BJ (cell line): ENCODE results near the gene ZNF319. TPM values are rescaled to one million over a fixed set of nuclear protein-coding genes. Genes with fewer than 3 reads are reported as not detected.

ENCODE experiments used
- CTCF ChIA-PET: fragments of 350-600 bp; formaldehyde crosslinking; extraction: SDS; loops from one replicate; lab custom pipeline; 2021; ENCODE audit warnings: antibody characterized with exemption, inconsistent platforms; lab: Yijun Ruan, JAX
- POLR2A ChIA-PET: fragments of 300-600 bp; sonication (Branson Sonifier 250); formaldehyde crosslinking; extraction: SDS; loops from one replicate; lab custom pipeline; 2021; ENCODE audit warnings: antibody characterized with exemption; lab: Charles Lee
- DNase-seq: peaks from one replicate; pipeline ENCODE4 v3.0.0-alpha.2; 2011; ENCODE audit warnings: low read depth
- H3K27me3 ChIP-seq: 2 replicates; pipeline ENCODE4 v1.6.0; 2011; ENCODE audit warnings: low read length; ENCODE audit not compliant: control insufficient read depth, insufficient read depth
- H3K36me3 ChIP-seq: 2 replicates; pipeline ENCODE4 v1.5.1; 2011; ENCODE audit warnings: low read length; ENCODE audit not compliant: control insufficient read depth, insufficient read depth
- H3K4me3 ChIP-seq: 2 replicates; pipeline ENCODE4 v1.5.1; 2011; ENCODE audit warnings: low read depth, mild to moderate bottlenecking, control low read depth, low read length
- polyA plus RNA-seq: library from polyadenylated mRNA; depleted of rRNA; stranded (reverse); fragments of >200 nt; gene quantifications from 2 replicates; pipeline ENCODE4 v1.2.3, GENCODE V29; 2011
- TF ChIP-seq, protein P1 (sequence below): IDR thresholded peaks from 2 replicates; pipeline ENCODE4 v1.5.1; 2011; ENCODE audit warnings: low read depth, mild to moderate bottlenecking, control low read depth, inconsistent platforms, low read length, moderate library complexity; ENCODE audit not compliant: insufficient read depth

Gene ZNF319
- polyA plus RNA-seq, 1 experiment: 5.8 TPM

DNA sequence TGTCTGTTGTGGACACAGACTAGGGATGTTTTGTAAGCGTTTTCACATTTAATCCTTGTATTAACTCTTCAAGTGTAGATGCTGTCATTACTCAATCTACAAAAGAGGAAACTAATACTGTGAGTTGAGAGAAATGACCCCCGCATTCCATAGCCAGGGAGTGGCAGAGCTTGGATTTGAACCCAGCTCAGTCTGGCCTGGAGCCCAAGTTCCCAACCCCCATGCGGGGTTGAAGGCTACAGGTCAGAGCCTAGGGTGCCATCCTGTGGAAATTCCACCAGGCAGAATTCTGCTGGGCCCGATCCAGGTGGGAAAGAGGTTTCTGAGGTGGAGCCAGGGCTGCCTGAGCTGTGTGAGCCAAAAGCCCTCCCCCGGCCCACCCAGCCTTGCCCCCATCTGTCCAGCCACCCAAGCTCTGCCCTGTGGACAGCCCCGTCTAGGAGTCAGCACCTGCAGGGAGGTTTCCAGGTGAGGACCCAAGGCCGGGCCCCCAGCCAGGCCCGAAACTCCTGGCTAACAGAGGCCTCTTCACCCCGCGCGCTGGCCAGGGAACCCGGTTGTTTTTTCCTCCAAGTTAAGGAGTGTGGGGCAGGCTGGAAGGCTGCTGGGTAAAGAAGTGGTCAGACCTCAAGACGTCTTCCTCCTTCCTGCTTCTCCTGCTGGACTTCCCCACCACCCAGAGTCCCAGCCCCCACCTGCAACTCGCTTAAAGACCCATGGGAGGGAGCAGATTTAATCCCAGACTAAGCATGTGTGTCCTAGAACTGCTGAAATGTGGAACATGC, 30.7 kb upstream of the ZNF319 start:
- TF ChIP-seq, protein P1, sequence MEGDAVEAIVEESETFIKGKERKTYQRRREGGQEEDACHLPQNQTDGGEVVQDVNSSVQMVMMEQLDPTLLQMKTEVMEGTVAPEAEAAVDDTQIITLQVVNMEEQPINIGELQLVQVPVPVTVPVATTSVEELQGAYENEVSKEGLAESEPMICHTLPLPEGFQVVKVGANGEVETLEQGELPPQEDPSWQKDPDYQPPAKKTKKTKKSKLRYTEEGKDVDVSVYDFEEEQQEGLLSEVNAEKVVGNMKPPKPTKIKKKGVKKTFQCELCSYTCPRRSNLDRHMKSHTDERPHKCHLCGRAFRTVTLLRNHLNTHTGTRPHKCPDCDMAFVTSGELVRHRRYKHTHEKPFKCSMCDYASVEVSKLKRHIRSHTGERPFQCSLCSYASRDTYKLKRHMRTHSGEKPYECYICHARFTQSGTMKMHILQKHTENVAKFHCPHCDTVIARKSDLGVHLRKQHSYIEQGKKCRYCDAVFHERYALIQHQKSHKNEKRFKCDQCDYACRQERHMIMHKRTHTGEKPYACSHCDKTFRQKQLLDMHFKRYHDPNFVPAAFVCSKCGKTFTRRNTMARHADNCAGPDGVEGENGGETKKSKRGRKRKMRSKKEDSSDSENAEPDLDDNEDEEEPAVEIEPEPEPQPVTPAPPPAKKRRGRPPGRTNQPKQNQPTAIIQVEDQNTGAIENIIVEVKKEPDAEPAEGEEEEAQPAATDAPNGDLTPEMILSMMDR: no peak
- CTCF ChIA-PET: no interaction called here
- DNase-seq: no peak

DNA sequence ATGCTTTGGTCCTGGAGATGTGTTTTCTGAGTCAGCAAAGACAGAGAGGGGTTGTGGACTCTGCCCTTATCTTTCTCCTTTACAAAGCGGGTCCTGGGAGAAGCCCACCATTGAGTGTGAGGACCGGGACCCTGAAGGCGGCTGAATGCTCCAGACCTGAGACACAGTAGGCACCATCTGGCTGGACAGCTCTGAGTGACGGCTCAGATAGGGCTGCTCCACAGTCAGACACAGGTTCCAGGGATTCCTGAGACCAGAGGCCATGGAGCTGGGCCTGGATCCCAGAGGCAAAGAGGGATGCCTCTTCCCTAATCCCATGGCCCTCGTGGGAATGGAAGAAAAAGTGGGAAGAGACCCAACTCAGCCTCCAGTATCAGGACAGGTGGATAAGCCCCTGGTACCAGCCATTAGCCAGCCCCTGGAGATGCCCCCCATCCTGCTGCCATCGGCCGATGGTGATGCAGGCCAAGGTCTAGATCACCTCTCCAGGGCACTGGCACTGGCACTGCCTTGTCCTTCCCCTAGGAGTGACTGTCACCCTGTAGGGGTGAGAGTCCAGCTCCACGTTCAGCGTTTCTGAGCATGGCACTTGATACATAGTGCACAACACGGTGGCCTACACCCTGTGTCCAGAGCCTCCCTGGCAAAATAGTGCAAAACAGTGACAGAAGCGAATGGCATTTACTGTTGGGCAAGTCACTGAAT, 29.8 kb upstream of the ZNF319 start:
- TF ChIP-seq, protein P1: no peak
- H3K27me3 ChIP-seq: peaks cover 9% of the 10 kb centered on the region
- no peak for DNase-seq
- no peak overlapping the region for H3K4me3 ChIP-seq
- ChIA-PET CTCF (no interaction called here), POLR2A (interaction anchor here (0.5 kb wide), 1 partner anchor 109 kb away, joined by 5 read pairs; no protein-coding TSS in a partner anchor)
- H3K36me3 ChIP-seq: no peaks in the 10 kb centered on the region

More for the DNA sequence above, 30.7 kb upstream of the ZNF319 start:
- POLR2A ChIA-PET: no interaction called here
- Histone ChIP-seq H3K4me3 (no peak overlapping the region), H3K36me3 (no peaks in the 10 kb centered on the region), H3K27me3 (peaks cover 9% of the 10 kb centered on the region)

DNA sequence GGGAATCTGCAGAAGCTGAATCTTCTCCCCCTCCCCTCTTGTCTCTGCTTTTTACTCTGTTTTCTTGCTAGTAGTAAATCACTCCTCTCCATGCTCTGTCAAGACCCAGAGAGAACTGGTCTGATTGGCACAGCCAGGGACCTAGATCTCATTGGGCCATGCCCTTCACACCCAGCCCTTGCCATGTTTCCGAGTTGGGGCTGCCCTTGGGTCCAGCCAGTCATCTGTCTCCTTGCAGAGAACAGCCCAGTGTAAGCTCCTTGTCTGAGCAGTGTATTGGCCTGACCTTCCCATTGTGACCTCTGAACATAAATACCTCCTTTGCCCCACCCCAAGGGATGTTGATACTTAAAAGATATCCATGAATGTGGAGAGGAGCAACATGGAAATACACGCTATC, 28.9 kb upstream of the ZNF319 start:
- Histone ChIP-seq H3K4me3 (no peak overlapping the region), H3K36me3 (no peaks in the 10 kb centered on the region), H3K27me3 (peaks cover 9% of the 10 kb centered on the region)
- DNase-seq: no peak
- TF ChIP-seq, protein P1: no peak
- CTCF ChIA-PET: interaction anchor here (1.1 kb wide), 1 partner anchor 458 kb away, joined by 3 read pairs; no protein-coding TSS in a partner anchor
- POLR2A ChIA-PET: interaction anchor here (0.5 kb wide), 1 partner anchor 109 kb away, joined by 5 read pairs; no protein-coding TSS in a partner anchor

DNA sequence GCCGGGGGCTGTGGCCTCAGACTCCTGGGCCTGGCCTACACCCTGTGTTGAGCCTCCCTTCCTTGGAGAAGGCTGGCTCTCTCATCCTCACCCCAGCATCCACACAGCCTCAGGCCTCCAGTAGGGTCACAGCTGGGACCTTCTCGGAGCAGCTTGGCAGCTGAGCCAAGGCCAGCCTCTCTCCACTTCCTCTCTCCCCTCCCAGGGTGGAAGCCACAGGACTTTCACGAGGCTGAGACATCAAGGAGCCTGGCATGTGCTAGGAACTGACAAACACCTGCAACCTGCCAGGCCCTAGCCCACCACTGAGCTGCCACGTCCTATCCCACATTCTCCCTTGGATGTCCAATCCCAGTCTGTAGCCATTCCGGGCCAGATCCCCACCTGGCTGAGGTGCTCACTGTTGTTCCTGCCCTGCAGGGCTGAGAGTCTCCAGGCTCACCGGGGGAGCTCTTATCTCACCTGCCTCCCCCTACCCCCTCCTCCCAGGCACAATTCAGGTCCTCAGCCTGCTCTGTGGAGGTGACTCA, 28.1 kb upstream of the ZNF319 start:
- ChIA-PET POLR2A (no interaction called here), CTCF (interaction anchor here (1.1 to 1.4 kb wide), 2 partner anchors 93 to 459 kb away, joined by 3 to 4 read pairs; no protein-coding TSS in a partner anchor)
- no peak for DNase-seq
- TF ChIP-seq, protein P1: no peak
- Histone ChIP-seq H3K4me3 (no peak overlapping the region), H3K36me3 (no peaks in the 10 kb centered on the region), H3K27me3 (peaks cover 9% of the 10 kb centered on the region)
